HG02885 (cell line): ENCODE data around the gene SLX9.

Experiments
- ATAC-seq: cut with Tn5 transposase; IDR thresholded peaks from one replicate; pipeline ENCODE4 v1.9.1; 2021; ENCODE audit warnings: mild to moderate bottlenecking; ENCODE audit not compliant: unreplicated experiment, poor library complexity

Gene SLX9

GRCh38 chr21:44939532-44940115 is at the start of gene SLX9:
Gene SLX9 (plus strand): TSS chr21:44940029. CDS start chr21:44940058, 29 bp downstream.
- peak; percentile 71 for ATAC-seq

GRCh38 chr21:44890338-44890931 is 49.4 kb upstream of the SLX9 start:
- no peak for ATAC-seq

GRCh38 chr21:44890961-44891541 is 48.8 kb upstream of the SLX9 start:
- ATAC-seq, result no peak

- no peak for ATAC-seq
Observed at GRCh38 chr21:44891631-44892031, 48.2 kb upstream of the SLX9 start.

DNA sequence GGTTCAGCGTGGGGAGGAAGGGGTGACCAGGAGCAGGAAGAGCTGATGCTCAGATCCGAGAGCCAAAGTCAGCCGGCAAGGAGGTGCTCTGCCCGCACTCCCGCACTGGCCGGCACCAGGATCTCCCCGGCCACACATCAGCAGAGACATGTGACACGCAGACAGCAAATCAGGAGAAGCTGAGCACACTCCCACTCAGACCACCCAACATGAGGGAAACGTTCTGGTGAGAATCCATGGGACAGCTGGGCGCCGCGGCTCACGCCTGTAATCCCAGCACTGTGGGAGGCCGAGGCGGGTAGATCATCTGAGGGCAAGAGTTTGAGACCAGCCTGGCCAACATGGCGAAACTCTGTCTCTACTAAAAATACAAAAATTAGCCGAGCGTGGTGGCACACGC is 47.7 kb upstream of the SLX9 start:
- no peak for ATAC-seq

- no peak for ATAC-seq
Observed at GRCh38 chr21:44892536-44893277, 47.1 kb upstream of the SLX9 start.

DNA sequence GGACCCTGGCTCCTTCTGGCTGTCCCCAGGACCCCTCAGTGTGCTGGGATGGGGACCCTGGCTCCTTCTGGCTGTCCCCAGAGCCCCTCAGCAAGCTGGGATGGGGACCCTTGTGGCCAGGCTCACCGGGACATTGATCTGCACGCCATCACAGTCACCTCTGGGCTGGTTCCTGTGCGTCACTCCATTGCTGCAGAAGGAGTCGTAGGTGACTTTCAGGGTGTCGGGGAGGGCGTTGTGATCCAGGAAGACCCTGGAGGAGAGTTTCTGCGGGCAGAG is 46.6 kb upstream of the SLX9 start:
- no peak for ATAC-seq

GRCh38 chr21:44893948-44894656 is 45.7 kb upstream of the SLX9 start:
- ATAC-seq, result no peak

GRCh38 chr21:44894687-44895302 is 45.0 kb upstream of the SLX9 start:
- ATAC-seq, result no peak

GRCh38 chr21:44895859-44896258 is 44.0 kb upstream of the SLX9 start:
- no peak for ATAC-seq

DNA sequence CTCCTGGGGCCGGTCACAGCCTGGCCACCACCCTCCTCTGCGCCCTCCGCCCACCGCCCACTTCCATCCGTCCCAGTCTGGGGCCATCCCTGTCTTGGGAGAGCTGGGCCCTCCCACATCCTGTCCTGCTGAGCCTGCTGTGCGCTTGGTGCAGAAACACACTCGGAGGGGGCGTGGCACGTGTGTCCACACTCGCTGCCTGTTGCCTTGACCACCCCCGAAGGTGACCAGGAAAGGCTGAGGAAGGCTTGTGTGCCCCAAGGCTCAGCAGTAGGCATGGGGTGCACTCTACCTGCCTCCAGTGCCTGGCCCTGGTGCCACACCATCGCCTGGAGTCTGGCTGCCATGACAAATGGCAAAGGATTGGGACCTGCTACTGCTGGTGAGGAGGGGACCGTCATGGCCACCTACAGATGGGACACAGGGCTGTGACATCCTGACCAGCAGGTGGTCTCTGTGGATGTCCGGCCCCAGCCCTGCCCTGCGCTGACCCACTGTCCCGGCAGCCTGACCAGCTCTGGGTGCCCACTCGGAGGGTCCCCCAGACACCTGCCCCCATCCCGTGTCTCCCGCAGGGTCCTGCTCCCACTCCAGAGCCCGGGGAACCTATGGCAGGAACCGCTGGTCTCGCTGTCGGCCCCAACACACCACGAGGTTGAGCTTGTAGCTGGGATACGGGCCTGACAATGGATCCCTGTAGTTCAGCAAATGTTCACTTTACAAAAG is 43.1 kb upstream of the SLX9 start:
- ATAC-seq, result no peak

DNA sequence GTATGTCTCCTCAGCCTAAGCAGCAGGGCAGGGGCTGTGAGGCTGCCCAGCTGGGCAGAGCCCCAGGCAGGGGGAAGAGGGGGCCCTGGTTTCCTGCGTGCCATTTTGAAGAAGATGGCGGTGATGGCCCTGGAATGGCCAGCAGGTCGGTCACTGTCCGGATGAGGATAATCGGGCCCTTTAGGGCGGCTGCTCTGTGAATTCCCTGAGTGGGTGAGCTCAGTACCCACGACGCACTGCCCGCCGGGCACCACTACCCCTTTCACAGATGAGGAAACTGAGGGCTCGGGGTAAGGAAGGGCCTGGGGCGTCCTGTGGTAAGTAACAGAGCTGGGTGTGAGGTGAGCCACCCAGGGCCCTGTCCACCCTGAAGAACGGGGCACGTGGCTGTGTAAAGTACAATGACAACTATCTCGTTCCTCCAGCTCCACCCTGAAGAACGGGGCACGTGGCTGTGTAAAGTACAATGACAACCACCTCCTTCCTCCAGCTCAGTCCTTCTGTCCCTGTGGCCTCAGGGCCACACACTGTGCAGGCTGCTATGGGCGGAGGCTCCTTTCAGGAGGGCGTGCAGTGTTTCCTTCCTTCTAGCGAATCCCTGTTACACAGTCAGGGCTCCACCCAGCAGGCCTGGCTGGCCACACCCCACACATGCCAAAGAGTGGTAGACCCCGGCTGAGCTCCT is 42.4 kb upstream of the SLX9 start:
- ATAC-seq, result no peak

GRCh38 chr21:44898011-44898488 is 41.8 kb upstream of the SLX9 start:
- no peak for ATAC-seq

- ATAC-seq, result no peak
Observed at GRCh38 chr21:44898851-44899767, 40.7 kb upstream of the SLX9 start.

- no peak for ATAC-seq
Observed at GRCh38 chr21:44899768-44900558, 39.9 kb upstream of the SLX9 start.

- no peak for ATAC-seq
Observed at GRCh38 chr21:44900559-44901251, 39.1 kb upstream of the SLX9 start.
